Measurements from ENCODE around the gene NPS.

NPS gene, protein sequence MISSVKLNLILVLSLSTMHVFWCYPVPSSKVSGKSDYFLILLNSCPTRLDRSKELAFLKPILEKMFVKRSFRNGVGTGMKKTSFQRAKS

DNA sequence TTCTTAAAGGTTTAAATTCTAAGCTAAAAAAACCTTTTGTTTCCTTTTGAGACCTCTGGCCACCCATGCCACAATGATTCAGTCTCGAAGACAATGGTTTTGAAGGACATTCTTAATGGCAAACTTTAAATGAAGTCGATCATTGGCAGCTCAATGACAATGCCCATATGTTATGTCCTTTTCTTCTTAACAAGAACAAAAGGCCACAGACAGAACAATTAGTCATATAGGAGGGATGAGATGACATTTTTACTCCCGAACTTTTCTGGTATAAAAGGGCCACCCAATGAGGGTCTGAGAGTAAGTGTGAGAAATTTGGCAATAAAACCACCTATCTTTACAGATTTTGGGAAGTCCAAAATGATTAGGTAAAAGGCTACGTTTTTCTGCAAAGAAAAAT lies at the start of gene NPS:
Gene NPS (plus strand): TSS at position 301 of the 400 bp plus-strand sequence. CDS start 60 bp downstream, at position 361.
- DNase-seq (ENCODE audit: low read depth in 2 of 2) = no peak

DNA sequence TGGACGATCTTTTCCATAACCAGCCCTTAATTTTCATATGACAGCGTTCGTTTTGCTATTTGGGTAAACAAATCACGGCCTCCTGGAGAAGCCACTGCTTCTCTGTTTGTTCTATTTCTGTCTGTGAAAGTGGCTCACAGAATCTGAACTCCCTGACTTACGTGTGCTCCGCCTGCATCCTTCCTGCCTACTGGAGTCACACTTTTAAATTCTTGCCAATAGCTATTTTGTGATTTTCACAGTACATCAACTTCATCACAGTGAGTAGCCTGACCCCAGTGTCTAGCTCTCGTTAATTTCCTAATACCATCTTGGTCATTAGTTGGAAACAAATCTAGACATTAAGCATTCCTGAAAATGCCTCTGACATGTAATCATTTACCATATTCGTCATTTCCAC lies 49.0 kb upstream of the NPS start:
- no peak for DNase-seq (ENCODE audit: low read depth in 2 of 2)

GRCh38 chr10:127506094-127506493 lies 43.0 kb upstream of the NPS start:
- DNase-seq (ENCODE audit: low read depth in 2 of 2) = no peak

DNA sequence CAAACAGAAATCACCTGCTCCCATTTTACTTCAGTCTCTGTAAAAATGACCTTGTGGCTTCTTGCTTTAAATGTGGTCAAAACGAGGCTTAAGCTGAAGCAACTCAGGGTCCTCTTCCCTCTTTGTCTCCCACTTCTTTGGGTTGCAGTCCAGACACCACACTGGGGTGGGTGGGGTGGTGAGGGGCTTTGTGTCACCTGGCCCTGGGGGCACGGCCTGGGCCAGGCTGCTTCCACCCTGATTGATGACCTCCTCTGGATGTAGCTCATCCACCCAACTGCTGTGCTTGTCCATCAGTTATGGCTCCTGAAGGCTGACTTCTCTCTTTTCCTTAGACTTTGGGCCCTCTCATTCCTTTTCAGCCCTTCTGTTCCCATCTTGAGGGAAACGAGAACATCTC lies 26.8 kb upstream of the NPS start:
- DNase-seq (ENCODE audit: low read depth in 2 of 2) = no peak

DNA sequence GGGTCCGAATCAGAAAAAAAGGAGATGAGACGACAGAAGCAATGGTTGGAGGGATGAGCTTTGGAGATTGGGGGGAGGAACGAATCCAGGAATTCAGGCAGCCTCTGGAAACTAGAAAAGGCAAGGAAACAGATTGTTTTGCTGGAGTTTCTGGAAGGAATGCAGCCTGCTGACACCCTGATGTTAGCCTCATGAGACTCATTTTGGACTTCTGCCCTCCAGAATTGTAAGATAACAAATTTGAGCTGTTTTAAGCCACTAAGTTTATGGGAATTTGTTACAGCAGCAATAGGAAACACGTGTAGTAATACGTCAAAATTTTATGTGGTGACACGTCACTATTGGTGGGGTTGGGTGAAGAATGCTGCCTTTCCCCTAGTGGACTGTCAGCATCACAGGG lies 25.6 kb upstream of the NPS start:
- no peak for DNase-seq (ENCODE audit: low read depth in 2 of 2)

GRCh38 chr10:127524229-127524628 lies 24.9 kb upstream of the NPS start:
- no peak for DNase-seq (ENCODE audit: low read depth in 2 of 2)

GRCh38 chr10:127524908-127525665 lies 24.0 kb upstream of the NPS start:
- DNase-seq (ENCODE audit: low read depth in 2 of 2) = no peak

DNA sequence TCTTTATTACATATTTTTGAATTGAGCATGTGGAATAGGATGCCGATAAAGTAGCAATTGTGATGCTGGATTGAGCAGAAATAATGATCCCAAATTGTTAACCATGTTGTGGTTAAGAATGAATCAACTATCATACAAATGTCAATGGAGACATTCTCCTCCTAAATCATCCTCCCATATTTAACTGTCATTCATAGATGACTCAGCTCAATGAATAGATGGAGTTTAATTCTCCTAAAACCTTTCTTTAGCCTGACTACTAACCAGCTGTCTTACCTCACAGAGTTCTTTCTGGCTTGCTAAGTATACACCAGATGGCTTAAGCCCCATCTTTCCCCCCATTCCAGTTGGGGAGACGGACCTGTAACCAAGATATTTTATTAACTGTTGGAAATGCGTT lies 23.4 kb upstream of the NPS start:
- DNase-seq (ENCODE audit: low read depth in 2 of 2) = no peak

GRCh38 chr10:127526161-127526560 lies 22.9 kb upstream of the NPS start:
- no peak for DNase-seq (ENCODE audit: low read depth in 2 of 2)

DNA sequence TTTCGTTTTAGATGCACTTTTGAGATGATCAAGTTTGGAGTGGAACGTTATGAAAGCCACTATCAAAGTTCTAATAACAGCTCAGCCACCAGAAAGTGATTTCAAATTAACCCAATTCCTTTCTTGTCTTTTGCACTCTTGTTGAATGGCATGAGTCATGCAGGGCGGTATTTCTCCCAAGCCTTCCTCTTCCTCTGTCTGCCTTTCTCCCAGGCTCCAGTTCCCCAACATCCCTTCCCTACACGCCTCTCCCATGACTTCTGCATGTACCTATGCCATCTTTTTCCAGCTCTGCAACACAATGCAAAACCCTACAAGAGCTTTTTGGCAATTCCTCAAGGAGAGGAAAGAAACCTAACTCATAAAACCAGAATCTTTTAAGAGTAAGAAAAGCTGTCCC lies 21.8 kb upstream of the NPS start:
- no peak for DNase-seq (ENCODE audit: low read depth in 2 of 2)

GRCh38 chr10:127527891-127528290 lies 21.2 kb upstream of the NPS start:
- DNase-seq (ENCODE audit: low read depth in 2 of 2) = no peak

DNA sequence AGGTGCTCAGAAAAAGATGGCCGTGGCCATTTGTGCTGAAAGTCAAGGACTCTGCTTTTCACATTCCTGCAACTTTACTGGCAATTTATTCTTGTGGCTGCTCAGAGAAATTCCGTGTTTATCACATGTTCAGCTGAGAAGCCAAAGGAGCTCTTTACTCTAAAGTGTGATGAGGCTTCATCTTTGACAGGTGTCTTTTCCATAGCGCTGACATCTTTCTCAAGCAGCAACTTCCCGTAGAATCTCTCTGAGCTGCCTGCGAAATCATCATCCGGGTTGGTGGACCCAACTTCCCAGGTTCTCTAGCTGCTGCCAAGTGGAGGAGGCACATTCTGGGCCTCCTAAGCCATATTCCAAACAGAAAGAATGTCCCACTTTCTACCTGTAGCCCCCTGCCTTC lies 16.9 kb upstream of the NPS start:
- no peak for DNase-seq (ENCODE audit: low read depth in 2 of 2)

DNA sequence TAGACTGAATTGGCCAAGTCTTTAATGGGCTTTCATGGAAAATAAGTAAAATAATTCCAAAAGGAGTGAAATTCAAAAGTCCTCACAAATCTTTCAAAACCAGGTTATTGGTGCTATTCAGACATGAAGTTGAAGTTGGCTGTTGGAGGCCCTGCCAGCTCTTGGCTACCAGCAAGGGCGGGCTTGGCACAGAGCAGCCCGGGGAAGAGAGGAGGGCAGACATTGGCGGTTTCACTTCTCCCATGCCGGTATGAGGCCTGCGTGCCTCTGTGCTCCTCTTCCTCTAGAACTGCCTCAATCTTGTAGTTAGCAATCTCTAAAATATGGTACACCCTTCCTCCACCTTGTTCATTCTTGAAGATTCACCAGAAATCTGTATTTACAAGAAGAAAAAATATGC lies 16.4 kb upstream of the NPS start:
- DNase-seq (ENCODE audit: low read depth in 2 of 2) = no peak

- no peak for DNase-seq (ENCODE audit: low read depth in 2 of 2)
Measured at GRCh38 chr10:127534074-127534473, 15.0 kb upstream of the NPS start.

- DNase-seq (ENCODE audit: low read depth in 2 of 2) = no peak
Measured at GRCh38 chr10:127534496-127534895, 14.6 kb upstream of the NPS start.

- no peak for DNase-seq (ENCODE audit: low read depth in 2 of 2)
Measured at GRCh38 chr10:127535802-127536515, 13.2 kb upstream of the NPS start.

- no peak for DNase-seq (ENCODE audit: low read depth in 2 of 2)
Measured at GRCh38 chr10:127536972-127537760, 11.9 kb upstream of the NPS start.

GRCh38 chr10:127537924-127538323 lies 11.2 kb upstream of the NPS start:
- DNase-seq (ENCODE audit: low read depth in 2 of 2) = no peak

DNA sequence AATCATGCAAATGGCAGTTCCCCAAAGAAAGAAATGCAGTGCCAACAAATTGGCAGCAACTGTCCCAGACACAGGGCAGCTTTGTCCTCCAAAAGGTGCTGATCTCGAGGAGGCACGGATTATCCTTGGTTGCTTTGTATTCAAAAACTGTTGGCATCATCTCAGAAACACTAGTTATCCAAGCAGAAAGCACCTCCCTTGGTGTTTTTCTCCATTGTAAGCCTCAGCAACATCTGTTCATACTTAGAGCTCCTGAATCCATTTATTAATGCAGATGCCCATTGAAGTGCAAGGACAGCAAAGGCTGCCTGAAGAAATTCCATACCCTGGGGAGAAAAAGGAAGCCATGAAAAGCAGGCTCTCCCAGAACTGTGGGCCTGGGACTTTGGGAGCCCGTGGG lies 1.1 kb upstream of the NPS start:
- no peak for DNase-seq (ENCODE audit: low read depth in 2 of 2)

- DNase-seq (ENCODE audit: low read depth in 2 of 2) = no peak
Measured at GRCh38 chr10:127550861-127551260, 1.8 kb downstream of the NPS start.

GRCh38 chr10:127552446-127552845 lies 3.3 kb downstream of the NPS start:
- no peak for DNase-seq (ENCODE audit: low read depth in 2 of 2)

- no peak for DNase-seq (ENCODE audit: low read depth in 2 of 2)
Measured at GRCh38 chr10:127553417-127553816, 4.3 kb downstream of the NPS start.
